ENCODE measurements around the gene NLGN4Y.

DNA sequence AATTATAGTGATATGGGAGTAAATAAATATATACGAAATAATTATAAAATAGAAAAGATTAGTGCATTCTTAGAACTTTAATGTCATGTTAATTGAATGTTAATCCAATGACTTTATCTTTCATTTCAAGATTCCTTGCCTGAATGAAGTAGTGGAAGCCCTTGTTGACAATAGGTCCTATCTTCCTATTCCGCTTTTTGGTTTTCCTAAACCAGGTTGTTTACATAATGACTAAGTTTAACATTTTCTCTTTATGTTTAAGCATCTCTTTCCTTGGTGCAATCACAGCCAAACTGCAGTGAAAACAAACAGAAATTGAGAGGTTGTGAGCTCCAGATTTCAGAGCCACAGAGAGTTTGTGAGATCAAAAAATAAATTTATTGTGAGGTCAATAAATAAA lies 109.4 kb downstream of the NLGN4Y start:
- TF ChIP-seq, protein P1, sequence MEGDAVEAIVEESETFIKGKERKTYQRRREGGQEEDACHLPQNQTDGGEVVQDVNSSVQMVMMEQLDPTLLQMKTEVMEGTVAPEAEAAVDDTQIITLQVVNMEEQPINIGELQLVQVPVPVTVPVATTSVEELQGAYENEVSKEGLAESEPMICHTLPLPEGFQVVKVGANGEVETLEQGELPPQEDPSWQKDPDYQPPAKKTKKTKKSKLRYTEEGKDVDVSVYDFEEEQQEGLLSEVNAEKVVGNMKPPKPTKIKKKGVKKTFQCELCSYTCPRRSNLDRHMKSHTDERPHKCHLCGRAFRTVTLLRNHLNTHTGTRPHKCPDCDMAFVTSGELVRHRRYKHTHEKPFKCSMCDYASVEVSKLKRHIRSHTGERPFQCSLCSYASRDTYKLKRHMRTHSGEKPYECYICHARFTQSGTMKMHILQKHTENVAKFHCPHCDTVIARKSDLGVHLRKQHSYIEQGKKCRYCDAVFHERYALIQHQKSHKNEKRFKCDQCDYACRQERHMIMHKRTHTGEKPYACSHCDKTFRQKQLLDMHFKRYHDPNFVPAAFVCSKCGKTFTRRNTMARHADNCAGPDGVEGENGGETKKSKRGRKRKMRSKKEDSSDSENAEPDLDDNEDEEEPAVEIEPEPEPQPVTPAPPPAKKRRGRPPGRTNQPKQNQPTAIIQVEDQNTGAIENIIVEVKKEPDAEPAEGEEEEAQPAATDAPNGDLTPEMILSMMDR (conservative IDR thresholded peaks at IDR 0.05; ENCODE audit: low read depth, low read length) = no peak
- TF ChIP-seq EZH2 (IDR thresholded peaks at IDR 0.05; ENCODE audit: low read length, unreplicated experiment) (no peak), EZH2phosphoT487 (IDR thresholded peaks at IDR 0.05; ENCODE audit: borderline replicate concordance, low read length) (no peak)
